ENCODE data around the gene CENPX. TPM values are rescaled to one million over a fixed set of nuclear protein-coding genes. Genes with fewer than 3 reads are reported as not detected.

The CENPX gene
- 10 to 100 TPM; 83.0 to 85.8 TPM for total RNA-seq

DNA sequence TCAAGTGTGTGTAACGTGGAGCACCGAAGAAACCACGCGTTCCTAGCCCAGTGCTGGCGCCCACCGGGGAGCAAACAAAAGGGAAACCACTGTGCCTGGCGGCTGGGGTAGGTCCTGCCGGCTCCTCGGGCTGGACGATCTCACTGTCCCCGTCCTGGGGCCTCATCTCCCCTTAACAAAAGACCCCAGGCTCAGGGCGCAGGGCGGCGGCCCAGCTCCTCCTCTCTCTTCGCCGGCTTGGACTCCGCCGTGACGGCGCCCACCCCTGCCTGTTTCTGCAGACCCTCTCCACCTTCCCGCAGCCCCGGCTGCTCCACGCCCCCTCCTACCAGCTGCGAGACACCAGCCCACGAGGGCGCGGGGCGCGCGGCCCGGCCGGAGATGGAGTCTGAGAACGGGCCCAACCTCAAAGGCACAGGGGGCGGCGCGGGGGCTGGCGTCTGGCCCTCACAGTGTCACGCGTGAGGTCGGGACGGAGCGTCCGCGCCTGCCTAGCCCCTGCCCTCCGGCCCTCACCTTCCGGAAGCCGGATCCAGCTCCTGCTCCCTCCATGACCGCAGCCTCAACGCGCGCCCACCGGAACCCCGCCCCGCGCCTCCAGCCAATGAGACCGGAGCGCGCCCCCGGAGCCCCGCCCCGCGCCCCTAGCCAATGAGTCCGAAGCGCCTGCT, at the start of gene CENPX:
CENPX (minus strand) TSS at position 569 of the 671 bp plus-strand sequence; CDS start at position 552, 17 bp downstream.
- Mint-ChIP-seq H3K27ac (peak within 1 kb of the TSS; percentile 66), H3K36me3 (no peaks in the 10 kb centered on the region), H3K27me3 (no peaks in the 10 kb centered on the region), H3K9me3 (no peaks in the 10 kb centered on the region), H3K4me3 (peak within 1 kb of the TSS; percentile 84), H3K4me1 (ENCODE audit: low read depth) (peaks cover 24% of the 10 kb centered on the region)
- intact Hi-C loops (cut with micrococcal nuclease): loop anchor here (2.0 kb wide), 2 partner anchors 14 to 162 kb away; partner anchors contain the start of genes DCXR and P4HB
- no peak for DNase-seq
- POLR2A ChIA-PET: interaction anchor here (0.8 to 2.3 kb wide), 7 partner anchors 15 to 152 kb away, joined by 3 to 8 read pairs (median 5); partner anchors contain the start of genes ASPSCR1 and DCXR
- CTCF ChIA-PET: interaction anchor here (0.9 to 6.4 kb wide), 13 partner anchors 8 to 288 kb away, joined by 3 to 174 read pairs (median 6); partner anchors contain the start of genes ASPSCR1, DCXR, FASN and MAFG

- CTCF ChIA-PET: interaction anchor here (1.0 kb wide), 1 partner anchor 135 kb away, joined by 3 read pairs; no protein-coding TSS in a partner anchor
These were observed 47.9 kb upstream of the CENPX start for GRCh38 chr17:82070611-82071010.

GRCh38 chr17:82065638-82066303, 43.1 kb upstream of the CENPX start, which contains the start of gene DUS1L:
Gene DUS1L (minus strand): TSS chr17:82065804. CDS start chr17:82065059, 745 bp downstream.
- Mint-ChIP-seq H3K9me3 (no peaks in the 10 kb centered on the region), H3K4me3 (peak within 1 kb of the TSS; percentile 85), H3K27ac (peak within 1 kb of the TSS; percentile 82), H3K27me3 (no peaks in the 10 kb centered on the region), H3K4me1 (ENCODE audit: low read depth) (peaks cover 9% of the 10 kb centered on the region), H3K36me3 (peaks cover 2% of the 10 kb centered on the region)
- peak; percentile 78 for DNase-seq
- ChIA-PET POLR2A (interaction anchor here (0.6 to 2.3 kb wide), 7 partner anchors 9 to 33 kb away, joined by 3 to 5 read pairs (median 4); partner anchors contain the start of gene DCXR), CTCF (interaction anchor here (0.6 to 4.4 kb wide), 5 partner anchors 35 to 196 kb away, joined by 3 to 17 read pairs (median 4); no protein-coding TSS in a partner anchor)
- intact Hi-C loops (cut with micrococcal nuclease): loop anchor here (10.0 kb wide), 1 partner anchor 89 kb away; no protein-coding TSS in a partner anchor

More at GRCh38 chr17:82070611-82071010, 47.9 kb upstream of the CENPX start:
- Mint-ChIP-seq H3K36me3 (no peaks in the 10 kb centered on the region), H3K4me3 (no peak overlapping the region), H3K4me1 (ENCODE audit: low read depth) (peaks cover 3% of the 10 kb centered on the region), H3K27ac (no peak overlapping the region), H3K9me3 (no peaks in the 10 kb centered on the region), H3K27me3 (no peaks in the 10 kb centered on the region)
- POLR2A ChIA-PET: no interaction called here
- no peak for DNase-seq
- intact Hi-C loops (cut with micrococcal nuclease): no loop called here

DNA sequence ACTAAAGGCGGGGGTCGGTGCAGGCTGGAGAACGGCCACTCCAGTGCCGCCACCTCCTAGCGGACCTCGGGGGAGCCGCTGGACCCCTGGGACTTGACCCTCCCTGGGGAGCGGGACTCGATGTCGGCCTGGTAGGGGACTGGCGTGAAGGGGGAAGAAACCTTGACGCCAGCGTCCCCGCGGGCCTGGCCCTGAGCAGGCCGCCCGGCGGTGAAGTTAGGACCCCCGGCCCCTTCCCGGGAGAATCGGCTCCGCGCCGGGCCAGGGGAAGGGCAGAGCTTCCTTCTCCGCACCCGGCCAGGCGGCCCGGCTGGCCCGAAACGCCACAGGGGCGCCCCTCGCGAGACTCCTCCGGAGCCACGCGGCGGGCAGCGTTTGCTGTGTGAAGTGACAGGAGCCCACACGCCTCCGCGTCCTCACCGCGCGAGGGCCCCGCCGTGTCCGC, 42.5 kb upstream of the CENPX start:
- Mint-ChIP-seq H3K27ac (no peak overlapping the region), H3K27me3 (no peaks in the 10 kb centered on the region), H3K9me3 (no peaks in the 10 kb centered on the region), H3K4me3 (peak overlapping the region; percentile 72), H3K36me3 (peaks cover 2% of the 10 kb centered on the region), H3K4me1 (ENCODE audit: low read depth) (peaks cover 9% of the 10 kb centered on the region)
- POLR2A ChIA-PET: interaction anchor here (0.6 to 2.3 kb wide), 6 partner anchors 8 to 33 kb away, joined by 3 to 5 read pairs (median 4); partner anchors contain the start of gene DCXR
- intact Hi-C loops (cut with micrococcal nuclease): loop anchor here (10.0 kb wide), 1 partner anchor 90 kb away; no protein-coding TSS in a partner anchor
- peak; percentile 39 for DNase-seq
- CTCF ChIA-PET: interaction anchor here (0.6 to 4.4 kb wide), 3 partner anchors 35 to 196 kb away, joined by 3 to 17 read pairs (median 3); no protein-coding TSS in a partner anchor

DNA sequence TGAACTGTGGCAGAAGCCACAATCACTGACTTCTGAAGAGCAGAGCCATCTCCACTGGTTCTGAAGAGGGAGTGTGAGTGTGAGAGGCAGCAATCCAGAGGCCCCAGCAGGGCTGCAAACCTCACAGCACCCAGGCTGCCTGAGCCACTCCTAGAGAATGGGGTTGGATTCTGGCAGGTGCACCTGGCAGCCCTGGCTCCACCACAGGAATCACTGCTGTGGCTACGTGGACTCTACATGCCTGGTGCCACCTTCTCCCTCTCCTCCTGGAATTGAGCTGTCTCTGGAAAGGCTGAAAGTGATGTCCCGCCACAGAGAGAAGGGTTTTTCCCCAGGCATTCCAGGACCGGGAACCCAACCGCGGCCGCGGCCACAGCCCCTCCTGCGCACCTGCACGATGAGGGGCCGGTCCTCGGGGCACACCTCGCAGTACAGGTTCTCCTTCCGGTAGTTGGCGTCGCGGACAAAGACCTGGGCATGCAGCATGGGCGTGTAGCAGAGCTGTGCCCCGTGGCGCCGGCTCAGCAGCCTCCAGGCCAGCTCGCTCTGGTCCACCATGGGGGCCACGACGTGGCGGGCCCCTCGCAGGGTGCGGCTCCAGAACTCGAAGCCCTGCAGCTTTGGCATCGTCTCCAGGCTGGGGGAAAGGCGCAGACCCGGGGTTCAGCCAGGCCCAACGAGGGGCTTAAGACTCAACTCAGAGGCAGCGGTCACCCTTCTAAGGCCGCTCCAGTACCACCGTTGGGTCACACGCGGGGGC, 41.9 kb upstream of the CENPX start:
- peaks cover 2% of the 10 kb centered on the region for H3K36me3 Mint-ChIP-seq
- POLR2A ChIA-PET: interaction anchor here (1.0 to 2.3 kb wide), 4 partner anchors 13 to 29 kb away, joined by 3 to 5 read pairs (median 4); partner anchors contain the start of genes DCXR, GPS1 and RFNG
- peak overlapping the region; percentile 72 for H3K4me3 Mint-ChIP-seq
- H3K4me1 Mint-ChIP-seq (ENCODE audit: low read depth): peaks cover 9% of the 10 kb centered on the region
- H3K9me3 Mint-ChIP-seq: no peaks in the 10 kb centered on the region
- CTCF ChIA-PET: interaction anchor here (0.9 to 4.4 kb wide), 2 partner anchors 34 to 105 kb away, joined by 3 to 17 read pairs; no protein-coding TSS in a partner anchor
- DNase-seq: no peak
- peak overlapping the region; percentile 23 for H3K27ac Mint-ChIP-seq
- no peaks in the 10 kb centered on the region for H3K27me3 Mint-ChIP-seq
- intact Hi-C loops (cut with micrococcal nuclease): loop anchor here (10.0 kb wide), 1 partner anchor 90 kb away; no protein-coding TSS in a partner anchor

DNA sequence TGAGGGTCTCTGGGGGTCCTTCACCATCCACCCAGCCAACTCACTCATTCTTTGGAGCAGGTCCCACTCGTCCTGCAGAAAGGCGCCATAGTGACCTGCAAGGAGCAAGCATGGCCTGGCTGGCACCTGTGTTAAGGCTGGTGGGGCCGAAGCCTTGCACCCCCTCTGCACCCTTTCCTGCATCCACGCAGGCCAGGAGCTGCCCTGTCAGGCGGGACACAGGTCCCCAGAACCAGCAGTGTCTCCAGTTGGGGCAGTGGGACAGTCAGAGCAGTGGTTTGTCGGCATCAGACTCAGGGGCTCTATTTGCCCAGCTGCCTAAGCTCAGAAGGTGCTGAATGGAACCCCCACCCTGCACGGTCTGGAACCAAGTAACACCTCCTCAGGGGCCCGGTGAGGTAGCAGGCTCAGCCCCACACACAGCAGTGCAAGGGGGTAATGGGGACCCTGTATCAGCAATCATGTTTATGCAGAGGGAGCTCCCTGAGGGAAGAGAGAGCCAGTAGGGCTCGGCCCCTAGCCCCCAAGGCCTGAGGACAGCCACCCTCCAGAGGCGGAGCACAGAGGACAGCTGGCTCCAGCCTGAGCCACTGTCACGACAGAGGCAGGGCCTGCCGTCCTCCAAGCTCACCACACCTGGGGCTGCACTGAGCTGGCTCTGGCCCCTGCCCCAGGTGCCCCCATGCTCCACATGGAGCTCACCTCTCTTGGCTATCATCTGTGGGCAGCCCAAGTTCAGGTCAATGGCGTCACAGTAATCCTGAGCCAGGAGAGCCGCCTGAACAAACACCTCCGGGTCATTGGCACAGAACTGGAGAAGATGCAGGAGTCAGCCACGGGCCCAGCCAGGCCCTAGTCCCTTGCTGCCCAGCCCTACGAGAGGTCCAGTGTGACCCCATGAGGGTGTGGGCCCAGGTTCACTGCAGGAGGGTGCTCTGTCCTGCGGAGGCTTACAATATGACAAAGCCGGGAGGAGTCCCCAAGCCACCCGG, 41.0 kb upstream of the CENPX start:
- CTCF ChIA-PET: interaction anchor here (4.4 kb wide), 1 partner anchor 33 kb away, joined by 17 read pairs; no protein-coding TSS in a partner anchor
- no peak for DNase-seq
- Mint-ChIP-seq H3K9me3 (no peaks in the 10 kb centered on the region), H3K4me3 (peak overlapping the region; percentile 72), H3K4me1 (ENCODE audit: low read depth) (peaks cover 9% of the 10 kb centered on the region), H3K27ac (peak overlapping the region; percentile 23), H3K27me3 (no peaks in the 10 kb centered on the region), H3K36me3 (peaks cover 2% of the 10 kb centered on the region)
- intact Hi-C loops (cut with micrococcal nuclease): loop anchor here (10.0 kb wide), 1 partner anchor 91 kb away; no protein-coding TSS in a partner anchor
- POLR2A ChIA-PET: interaction anchor here (1.0 kb wide), 1 partner anchor 12 kb away, joined by 3 read pairs; the partner anchor contains the start of genes GPS1 and RFNG

DNA sequence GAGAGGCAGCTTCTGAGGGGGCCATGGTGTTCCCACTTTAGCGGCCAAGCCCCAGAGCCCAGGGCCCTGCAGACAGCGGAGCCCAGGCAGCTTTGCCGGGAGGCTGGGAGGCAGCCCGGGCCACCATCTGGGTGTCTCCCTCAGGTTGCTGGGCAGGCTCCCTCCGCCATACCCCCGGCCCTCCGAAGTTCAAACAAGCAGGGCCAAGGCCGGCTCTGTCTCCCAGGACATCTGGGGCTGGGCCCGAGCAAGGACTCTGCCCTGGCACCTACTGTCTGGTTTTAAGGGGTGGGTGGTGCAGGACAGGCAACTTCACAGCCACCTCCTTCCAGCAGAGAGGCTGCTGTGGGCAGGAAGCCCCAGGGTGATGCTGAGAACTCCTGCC, 40.3 kb upstream of the CENPX start:
- POLR2A ChIA-PET: no interaction called here
- Mint-ChIP-seq H3K4me3 (no peak overlapping the region), H3K36me3 (peaks cover 4% of the 10 kb centered on the region), H3K4me1 (ENCODE audit: low read depth) (peaks cover 9% of the 10 kb centered on the region), H3K27ac (no peak overlapping the region), H3K9me3 (no peaks in the 10 kb centered on the region), H3K27me3 (no peaks in the 10 kb centered on the region)
- CTCF ChIA-PET: interaction anchor here (4.4 kb wide), 1 partner anchor 33 kb away, joined by 17 read pairs; no protein-coding TSS in a partner anchor
- no peak for DNase-seq
- intact Hi-C loops (cut with micrococcal nuclease): loop anchor here (10.0 kb wide), 1 partner anchor 92 kb away; no protein-coding TSS in a partner anchor

GRCh38 chr17:82062076-82062983, 39.7 kb upstream of the CENPX start:
- Mint-ChIP-seq H3K9me3 (no peaks in the 10 kb centered on the region), H3K4me3 (no peak overlapping the region), H3K4me1 (ENCODE audit: low read depth) (peaks cover 9% of the 10 kb centered on the region), H3K36me3 (peaks cover 8% of the 10 kb centered on the region), H3K27ac (no peak overlapping the region), H3K27me3 (no peaks in the 10 kb centered on the region)
- CTCF ChIA-PET: interaction anchor here (4.4 kb wide), 1 partner anchor 32 kb away, joined by 17 read pairs; no protein-coding TSS in a partner anchor
- intact Hi-C loops (cut with micrococcal nuclease): loop anchor here (10.0 kb wide), 1 partner anchor 92 kb away; no protein-coding TSS in a partner anchor
- POLR2A ChIA-PET: no interaction called here
- no peak for DNase-seq

DNA sequence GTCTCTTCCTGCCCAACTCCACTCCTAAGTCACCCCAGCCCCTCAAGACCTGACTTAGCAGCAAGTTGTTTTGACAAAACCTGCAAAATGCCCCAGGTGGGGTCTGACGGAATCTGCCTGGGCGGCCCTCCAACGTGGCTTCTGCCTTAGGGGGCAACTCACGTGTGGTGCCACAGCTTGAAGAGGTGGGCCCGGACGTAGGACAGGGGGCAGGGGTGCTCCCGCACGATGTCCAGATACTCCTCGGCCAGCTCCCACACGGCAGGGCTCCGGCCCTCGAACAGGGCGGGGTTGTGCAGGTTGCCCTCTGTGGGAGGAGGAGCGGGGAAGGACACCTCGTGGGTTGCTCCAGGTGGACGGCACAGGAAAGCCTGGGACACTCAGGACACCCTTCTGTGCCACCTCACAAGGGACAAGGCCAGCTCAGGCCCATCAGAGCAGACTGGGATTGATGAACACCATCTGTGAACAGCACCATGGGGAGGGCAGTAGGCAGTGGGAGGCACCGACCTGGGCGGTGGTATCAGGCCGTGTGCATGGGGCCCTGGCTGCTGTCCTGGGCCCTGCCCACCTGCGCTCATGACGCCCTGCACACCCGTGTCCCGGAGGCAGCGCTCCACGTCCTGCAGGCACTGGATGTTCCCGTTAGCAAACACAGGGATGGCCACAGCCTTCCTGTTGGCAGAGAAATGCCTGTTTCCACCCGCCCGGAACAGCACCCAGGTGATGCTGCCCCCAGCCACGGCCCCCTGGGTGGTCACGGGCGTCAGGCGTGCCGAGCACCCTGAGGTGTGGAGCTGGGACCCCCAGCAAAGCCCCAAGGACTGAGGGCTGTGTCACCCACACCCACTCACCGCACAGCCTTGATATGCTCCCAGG, 38.6 kb upstream of the CENPX start:
- ChIA-PET CTCF (no interaction called here), POLR2A (no interaction called here)
- Mint-ChIP-seq H3K9me3 (no peaks in the 10 kb centered on the region), H3K4me1 (ENCODE audit: low read depth) (peaks cover 6% of the 10 kb centered on the region), H3K4me3 (no peak overlapping the region), H3K36me3 (peaks cover 8% of the 10 kb centered on the region), H3K27me3 (no peaks in the 10 kb centered on the region), H3K27ac (no peak overlapping the region)
- intact Hi-C loops (cut with micrococcal nuclease): loop anchor here (10.0 kb wide), 1 partner anchor 94 kb away; no protein-coding TSS in a partner anchor
- DNase-seq: no peak

Data from activated CD4-positive, alpha-beta memory T cell treated with anti-CD3 and anti-CD28 coated beads for 36 hours (primary cell).